HEK293 (cell line): Measurements from ENCODE around the gene SFSWAP.

Source experiments
- HIC1 ChIP-seq: fragments of 450-650 bp; formaldehyde crosslinking; IDR thresholded peaks from 2 replicates; pipeline ENCODE4 v1.5.1; 2016; ENCODE audit warnings: missing biosample characterization, missing genetic modification characterization
- KLF16 ChIP-seq: fragments of 450-650 bp; formaldehyde crosslinking; IDR thresholded peaks from 2 replicates; pipeline ENCODE4 v1.5.1; 2017; ENCODE audit warnings: missing biosample characterization, missing genetic modification characterization
- MEIS1 ChIP-seq: sonication (generic); formaldehyde crosslinking; IDR thresholded peaks from 2 replicates; pipeline ENCODE4 v1.8.1; 2022; ENCODE audit warnings: missing genetic modification reagents, mild to moderate bottlenecking, borderline replicate concordance
- REST ChIP-seq: fragments of 450-650 bp; formaldehyde crosslinking; IDR thresholded peaks from 2 replicates; pipeline ENCODE4 v1.5.1; 2016; ENCODE audit warnings: missing biosample characterization, missing genetic modification characterization
- ZBTB1 ChIP-seq: fragments of 450-650 bp; formaldehyde crosslinking; IDR thresholded peaks from 2 replicates; pipeline ENCODE4 v1.5.1; 2016; ENCODE audit warnings: missing biosample characterization, missing genetic modification characterization
- ZNF121 ChIP-seq: fragments of 450-650 bp; formaldehyde crosslinking; IDR thresholded peaks from 2 replicates; pipeline ENCODE4 v1.5.1; 2016; ENCODE audit warnings: missing biosample characterization, missing genetic modification characterization
- ZNF24 ChIP-seq: fragments of 450-650 bp; formaldehyde crosslinking; IDR thresholded peaks from 2 replicates; pipeline ENCODE4 v1.5.1; 2016; ENCODE audit warnings: missing biosample characterization, missing genetic modification characterization
- ZNF398 ChIP-seq: fragments of 450-650 bp; formaldehyde crosslinking; IDR thresholded peaks from 2 replicates; pipeline ENCODE4 v1.5.1; 2017; ENCODE audit warnings: missing biosample characterization, missing genetic modification characterization
- ZNF449 ChIP-seq: fragments of 450-650 bp; formaldehyde crosslinking; IDR thresholded peaks from 2 replicates; pipeline ENCODE4 v1.5.1; 2017; ENCODE audit warnings: missing biosample characterization, mild to moderate bottlenecking, missing genetic modification characterization, moderate library complexity
- ZNF76 ChIP-seq: fragments of 450-650 bp; formaldehyde crosslinking; IDR thresholded peaks from 2 replicates; pipeline ENCODE4; 2016; ENCODE audit warnings: low read depth, missing biosample characterization, missing genetic modification characterization, borderline replicate concordance
- ZNF776 ChIP-seq: fragments of 450-650 bp; formaldehyde crosslinking; IDR thresholded peaks from 2 replicates; pipeline ENCODE4 v1.5.0; 2017; ENCODE audit warnings: missing biosample characterization, missing genetic modification characterization, borderline replicate concordance
- TF ChIP-seq, protein P1 (sequence below): fragments of 450-650 bp; formaldehyde crosslinking; IDR thresholded peaks from 2 replicates; pipeline ENCODE4 v1.5.1; 2016; ENCODE audit warnings: missing biosample characterization, missing genetic modification characterization
- TF ChIP-seq, protein P2 (sequence below): fragments of 450-650 bp; formaldehyde crosslinking; optimal IDR thresholded peaks from 2 replicates; pipeline ENCODE3; 2016; ENCODE audit warnings: missing biosample characterization, mild to moderate bottlenecking, missing genetic modification characterization

GRCh38 chr12:131788070-131788469, 77.2 kb downstream of the SFSWAP start:
- TF ChIP-seq, protein P1, sequence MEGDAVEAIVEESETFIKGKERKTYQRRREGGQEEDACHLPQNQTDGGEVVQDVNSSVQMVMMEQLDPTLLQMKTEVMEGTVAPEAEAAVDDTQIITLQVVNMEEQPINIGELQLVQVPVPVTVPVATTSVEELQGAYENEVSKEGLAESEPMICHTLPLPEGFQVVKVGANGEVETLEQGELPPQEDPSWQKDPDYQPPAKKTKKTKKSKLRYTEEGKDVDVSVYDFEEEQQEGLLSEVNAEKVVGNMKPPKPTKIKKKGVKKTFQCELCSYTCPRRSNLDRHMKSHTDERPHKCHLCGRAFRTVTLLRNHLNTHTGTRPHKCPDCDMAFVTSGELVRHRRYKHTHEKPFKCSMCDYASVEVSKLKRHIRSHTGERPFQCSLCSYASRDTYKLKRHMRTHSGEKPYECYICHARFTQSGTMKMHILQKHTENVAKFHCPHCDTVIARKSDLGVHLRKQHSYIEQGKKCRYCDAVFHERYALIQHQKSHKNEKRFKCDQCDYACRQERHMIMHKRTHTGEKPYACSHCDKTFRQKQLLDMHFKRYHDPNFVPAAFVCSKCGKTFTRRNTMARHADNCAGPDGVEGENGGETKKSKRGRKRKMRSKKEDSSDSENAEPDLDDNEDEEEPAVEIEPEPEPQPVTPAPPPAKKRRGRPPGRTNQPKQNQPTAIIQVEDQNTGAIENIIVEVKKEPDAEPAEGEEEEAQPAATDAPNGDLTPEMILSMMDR (tag by site-specific recombination): no peak
- TF ChIP-seq, protein P2, sequence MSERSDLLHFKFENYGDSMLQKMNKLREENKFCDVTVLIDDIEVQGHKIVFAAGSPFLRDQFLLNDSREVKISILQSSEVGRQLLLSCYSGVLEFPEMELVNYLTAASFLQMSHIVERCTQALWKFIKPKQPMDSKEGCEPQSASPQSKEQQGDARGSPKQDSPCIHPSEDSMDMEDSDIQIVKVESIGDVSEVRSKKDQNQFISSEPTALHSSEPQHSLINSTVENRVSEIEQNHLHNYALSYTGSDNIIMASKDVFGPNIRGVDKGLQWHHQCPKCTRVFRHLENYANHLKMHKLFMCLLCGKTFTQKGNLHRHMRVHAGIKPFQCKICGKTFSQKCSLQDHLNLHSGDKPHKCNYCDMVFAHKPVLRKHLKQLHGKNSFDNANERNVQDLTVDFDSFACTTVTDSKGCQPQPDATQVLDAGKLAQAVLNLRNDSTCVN: no peak
- no peak for TF ChIP-seq KLF16
- TF ChIP-seq ZNF76 (tag by site-specific recombination): no peak
- no peak for TF ChIP-seq ZNF398 (tag by site-specific recombination)
- TF ChIP-seq HIC1 (tag by site-specific recombination): no peak
- TF ChIP-seq ZNF449: no peak
- no peak for TF ChIP-seq ZNF24 (tag by site-specific recombination)
- TF ChIP-seq ZNF776 (tag by site-specific recombination): no peak
- TF ChIP-seq MEIS1 (CRISPR knock-in tag): no peak
- no peak for TF ChIP-seq ZNF121 (tag by site-specific recombination)
- TF ChIP-seq REST (tag by site-specific recombination): no peak
- no peak for TF ChIP-seq ZBTB1 (tag by site-specific recombination)
